GM12864 (cell line): ENCODE measurements around the gene DSPP.

Experiments used
- DNase-seq: peaks from one replicate; pipeline ENCODE4 v3.0.0-alpha.2; 2011; ENCODE audit warnings: low read depth
- H3K4me3 ChIP-seq: 2 replicates; pipeline ENCODE4 v1.5.1; 2011; ENCODE audit warnings: mild to moderate bottlenecking, low read depth, low read length, control low read depth
- CTCF ChIP-seq: IDR thresholded peaks from 2 replicates; pipeline ENCODE4 v1.5.1; 2011; ENCODE audit warnings: low read depth, mild to moderate bottlenecking, moderate library complexity, low read length, control low read depth, inconsistent platforms; ENCODE audit errors: missing control alignments

DSPP gene

GRCh38 chr4:87574996-87575395, 33.3 kb upstream of the DSPP start:
- no peak for TF ChIP-seq CTCF
- DNase-seq: no peak
- no peak overlapping the region for H3K4me3 ChIP-seq

GRCh38 chr4:87575408-87575807, 32.9 kb upstream of the DSPP start:
- TF ChIP-seq CTCF: no peak
- no peak overlapping the region for H3K4me3 ChIP-seq
- no peak for DNase-seq

- DNase-seq: no peak
- no peak for TF ChIP-seq CTCF
Observed at GRCh38 chr4:87575983-87576382, 32.3 kb upstream of the DSPP start.

GRCh38 chr4:87579478-87579877, 28.9 kb upstream of the DSPP start:
- no peak overlapping the region for H3K4me3 ChIP-seq
- no peak for TF ChIP-seq CTCF
- no peak for DNase-seq

More at GRCh38 chr4:87575983-87576382, 32.3 kb upstream of the DSPP start:
- H3K4me3 ChIP-seq: no peak overlapping the region

GRCh38 chr4:87580057-87580456, 28.3 kb upstream of the DSPP start:
- TF ChIP-seq CTCF: no peak
- no peak for DNase-seq
- no peak overlapping the region for H3K4me3 ChIP-seq

- H3K4me3 ChIP-seq: no peak overlapping the region
- DNase-seq: no peak
- TF ChIP-seq CTCF: no peak
Observed at GRCh38 chr4:87584222-87584908, 24.0 kb upstream of the DSPP start.

- H3K4me3 ChIP-seq: no peak overlapping the region
- DNase-seq: no peak
- TF ChIP-seq CTCF: no peak
Observed at GRCh38 chr4:87589531-87589930, 18.8 kb upstream of the DSPP start.
